ENCODE results near the gene GLS.

GLS gene

GRCh38 chr2:190908532-190908931 lies 27.9 kb downstream of the GLS start:
- DNase-seq (ENCODE audit: low spot score) = no peak
- no peak for TF ChIP-seq CTCF (IDR thresholded peaks at IDR 0.05; ENCODE audit: extremely low read depth, missing control alignments)

- no peak for TF ChIP-seq CTCF (IDR thresholded peaks at IDR 0.05; ENCODE audit: extremely low read depth, missing control alignments)
- no peak for DNase-seq (ENCODE audit: low spot score)
Measured at GRCh38 chr2:190909680-190910079, 29.1 kb downstream of the GLS start.

GRCh38 chr2:190910341-190911136 lies 29.9 kb downstream of the GLS start:
- DNase-seq (ENCODE audit: low spot score) = no peak
- no peak for TF ChIP-seq CTCF (IDR thresholded peaks at IDR 0.05; ENCODE audit: extremely low read depth, missing control alignments)

GRCh38 chr2:190911813-190912212 lies 31.2 kb downstream of the GLS start:
- peak; percentile 20 for DNase-seq (ENCODE audit: low spot score)
- TF ChIP-seq CTCF (IDR thresholded peaks at IDR 0.05; ENCODE audit: extremely low read depth, missing control alignments) = no peak

- TF ChIP-seq CTCF (IDR thresholded peaks at IDR 0.05; ENCODE audit: extremely low read depth, missing control alignments) = no peak
Measured at GRCh38 chr2:190912726-190913125, 32.1 kb downstream of the GLS start.

GRCh38 chr2:190913725-190914124 lies 33.1 kb downstream of the GLS start:
- no peak for DNase-seq (ENCODE audit: low spot score)
- TF ChIP-seq CTCF (IDR thresholded peaks at IDR 0.05; ENCODE audit: extremely low read depth, missing control alignments) = no peak

More at GRCh38 chr2:190912726-190913125, 32.1 kb downstream of the GLS start:
- no peak for DNase-seq (ENCODE audit: low spot score)

GRCh38 chr2:190916829-190917228 lies 36.2 kb downstream of the GLS start:
- no peak for TF ChIP-seq CTCF (IDR thresholded peaks at IDR 0.05; ENCODE audit: extremely low read depth, missing control alignments)
- DNase-seq (ENCODE audit: low spot score) = no peak
